ENCODE measurements around the gene TEKT5. TPM values are rescaled to one million over a fixed set of nuclear protein-coding genes. Genes with fewer than 3 reads are reported as not detected.

The TEKT5 gene
- total RNA-seq, 4 donors from 2014 or later: 3.0 TPM; not detected in 3

- peaks cover 0 to under 1% of the 10 kb centered on the region in 2 donors for H3K4me1 ChIP-seq
- intact Hi-C loops (cut with DNase I): no loop called here
- no peaks in the 10 kb centered on the region for H3K27me3 ChIP-seq
- DNase-seq: no peak
- no peak overlapping the region for H3K4me3 ChIP-seq (replicated peaks in 1 of 3)
- 77 to 95% methylated on average over 4 of the region's 4 CpGs for WGBS, 2 donors
- H3K27ac ChIP-seq: no peak overlapping the region
- H3K36me3 ChIP-seq: no peaks in the 10 kb centered on the region
- TF ChIP-seq POLR2A (IDR thresholded peaks at IDR 0.05) (no peak), CTCF (IDR thresholded peaks at IDR 0.05) (no peak)
- no peaks in the 10 kb centered on the region for H3K9me3 ChIP-seq
Measured at GRCh38 chr16:10647721-10648296, 46.9 kb downstream of the TEKT5 start.

- DNase-seq: no peak
- WGBS, 2 donors: 95 to 96% methylated on average over 10 of the region's 10 CpGs
- no peaks in the 10 kb centered on the region for H3K4me1 ChIP-seq
- no peak overlapping the region for H3K27ac ChIP-seq
- no peaks in the 10 kb centered on the region for H3K9me3 ChIP-seq
- no peak overlapping the region for H3K4me3 ChIP-seq (replicated peaks in 1 of 3)
- intact Hi-C loops (cut with DNase I): no loop called here
- no peaks in the 10 kb centered on the region for H3K27me3 ChIP-seq
- TF ChIP-seq POLR2A (IDR thresholded peaks at IDR 0.05) (no peak), CTCF (IDR thresholded peaks at IDR 0.05) (no peak)
- no peaks in the 10 kb centered on the region for H3K36me3 ChIP-seq
Measured at GRCh38 chr16:10647264-10647720, 47.4 kb downstream of the TEKT5 start.

- no peak overlapping the region for H3K27ac ChIP-seq
- TF ChIP-seq POLR2A (IDR thresholded peaks at IDR 0.05): no peak
- no peak for TF ChIP-seq CTCF (IDR thresholded peaks at IDR 0.05)
- H3K9me3 ChIP-seq: no peaks in the 10 kb centered on the region
- no peak for DNase-seq
- intact Hi-C loops (cut with DNase I): no loop called here
- no peaks in the 10 kb centered on the region for H3K27me3 ChIP-seq
- WGBS, 2 donors: 92 to 95% methylated on average over 8 to 9 of the region's 9 CpGs
- H3K36me3 ChIP-seq: no peaks in the 10 kb centered on the region
- no peak overlapping the region for H3K4me3 ChIP-seq (replicated peaks in 1 of 3)
- no peaks in the 10 kb centered on the region for H3K4me1 ChIP-seq
Measured at GRCh38 chr16:10646581-10647263, 48.0 kb downstream of the TEKT5 start.

GRCh38 chr16:10646228-10646580, 48.5 kb downstream of the TEKT5 start:
- H3K4me1 ChIP-seq: no peaks in the 10 kb centered on the region
- H3K27ac ChIP-seq: no peak overlapping the region
- TF ChIP-seq POLR2A (IDR thresholded peaks at IDR 0.05) (no peak), CTCF (IDR thresholded peaks at IDR 0.05) (no peak)
- DNase-seq: no peak
- no peaks in the 10 kb centered on the region for H3K9me3 ChIP-seq
- no peak overlapping the region for H3K4me3 ChIP-seq (replicated peaks in 1 of 3)
- 72 to 75% methylated on average over 1 of the region's 1 CpG for WGBS, 2 donors
- H3K27me3 ChIP-seq: no peaks in the 10 kb centered on the region
- intact Hi-C loops (cut with DNase I): no loop called here
- no peaks in the 10 kb centered on the region for H3K36me3 ChIP-seq

GRCh38 chr16:10644092-10644491, 50.6 kb downstream of the TEKT5 start:
- WGBS, 2 donors: 88% methylated on average over 6 of the region's 6 CpGs
- no peak overlapping the region for H3K27ac ChIP-seq
- no peaks in the 10 kb centered on the region for H3K27me3 ChIP-seq
- no peak for TF ChIP-seq CTCF (IDR thresholded peaks at IDR 0.05)
- no peak for TF ChIP-seq POLR2A (IDR thresholded peaks at IDR 0.05)
- H3K9me3 ChIP-seq: no peaks in the 10 kb centered on the region
- H3K4me1 ChIP-seq: no peaks in the 10 kb centered on the region
- DNase-seq: no peak
- no peak overlapping the region for H3K4me3 ChIP-seq (replicated peaks in 1 of 3)
- intact Hi-C loops (cut with DNase I): no loop called here
- H3K36me3 ChIP-seq: no peaks in the 10 kb centered on the region
